Ascending aorta (tissue), 2 donors: ENCODE results near the gene PPL. TPM values are rescaled to one million over a fixed set of nuclear protein-coding genes. Genes with fewer than 3 reads are reported as not detected.

Source experiments
- DNase-seq, 2 donors: peaks; one replicate each; pipeline ENCODE4 v3.0.0-alpha.2; 2019; ENCODE audit warnings: low spot score in 2 of 2
- H3K27ac ChIP-seq, 2 donors: fragments of 200-600 bp; sonication (generic); one replicate each; pipeline ENCODE4 v1.5.1; 2016 to 2017; ENCODE audit warnings: mild to moderate bottlenecking in 1 of 2
- H3K27me3 ChIP-seq: fragments of 200-600 bp; sonication (generic); one replicate; pipeline ENCODE4 v1.5.1; 2017
- H3K36me3 ChIP-seq, 2 donors: fragments of 200-600 bp; sonication (generic); one replicate each; pipeline ENCODE4 v1.5.1; 2016
- H3K4me1 ChIP-seq, 2 donors: fragments of 200-600 bp; sonication (generic); one replicate each; pipeline ENCODE4 v1.5.1; 2016 to 2017; ENCODE audit warnings: mild to moderate bottlenecking in 1 of 2
- H3K4me3 ChIP-seq, 2 donors: fragments of 200-600 bp; sonication (generic); one replicate each; pipeline ENCODE4 v1.5.1; 2016 to 2017; ENCODE audit warnings: mild to moderate bottlenecking in 1 of 2
- H3K9me3 ChIP-seq, 2 donors: fragments of 200-600 bp; sonication (generic); one replicate each; pipeline ENCODE4 v1.5.1; 2016
- CTCF ChIP-seq, 3 experiments: fragments of 200-600 bp in 2 of 3; fragments of 450-650 bp in 1 of 3; sonication (generic) in 2 of 3; IDR thresholded peaks; one replicate each; pipeline ENCODE4 v1.5.1; 2016 to 2019; ENCODE audit warnings: antibody characterized with exemption in 3 of 3, mild to moderate bottlenecking in 1 of 3, moderate library complexity in 1 of 3
- intact Hi-C: fragments of 100-400 bp; cut with DNase I; formaldehyde crosslinking; loops from one replicate; pipeline ENCODE4 v1.15.1; 2023
- total RNA-seq: library from RNA; depleted of rRNA; stranded (reverse); fragments of >200 nt; gene quantifications from one replicate; pipeline ENCODE4 v1.1.0, GENCODE V29; 2016

Gene PPL
- total RNA-seq, 1 donor from 2014 or later, result 25.7 TPM

- Histone ChIP-seq H3K4me1 (no peaks in the 10 kb centered on the region), H3K36me3 (peaks cover 55 to 80% of the 10 kb centered on the region in 2 donors), H3K27me3 (no peaks in the 10 kb centered on the region), H3K4me3 (no peak overlapping the region), H3K9me3 (no peaks in the 10 kb centered on the region), H3K27ac (no peak overlapping the region)
- TF ChIP-seq CTCF (IDR thresholded peaks at IDR 0.05), result no peak
- intact Hi-C loops, result no loop called here
- no peak for DNase-seq
Observed at GRCh38 chr16:4833584-4833983, 103.4 kb downstream of the PPL start.

GRCh38 chr16:4832698-4833343 is 104.1 kb downstream of the PPL start:
- no peak for TF ChIP-seq CTCF (IDR thresholded peaks at IDR 0.05)
- H3K27me3 ChIP-seq, result no peaks in the 10 kb centered on the region
- no peak overlapping the region for H3K4me3 ChIP-seq
- no peaks in the 10 kb centered on the region for H3K9me3 ChIP-seq
- no peak for DNase-seq
- H3K4me1 ChIP-seq, result no peaks in the 10 kb centered on the region
- intact Hi-C loops, result no loop called here
- no peak overlapping the region for H3K27ac ChIP-seq
- H3K36me3 ChIP-seq, result peaks cover 59 to 84% of the 10 kb centered on the region in 2 donors

Other genes starting within 250 kb of the PPL start
- gene NUDT16L1, start 243.6 kb downstream of the PPL start, total RNA-seq, result 77.3 TPM
- gene ANKS3, start 202.9 kb downstream of the PPL start, total RNA-seq, result 55.9 TPM
- not detected for gene DNAAF8, start 202.6 kb downstream of the PPL start, total RNA-seq
- 13.7 TPM for gene ZNF500, start 170.0 kb downstream of the PPL start, total RNA-seq
- gene SEPTIN12, start 148.8 kb downstream of the PPL start, total RNA-seq, result not detected
- gene SMIM22, start 141.8 kb downstream of the PPL start, total RNA-seq, result not detected
- gene ROGDI, start 134.5 kb downstream of the PPL start, total RNA-seq, result 10.5 TPM
- gene GLYR1, start 89.9 kb downstream of the PPL start, total RNA-seq, result 39.2 TPM
- 31.8 TPM for gene UBN1, start 89.7 kb downstream of the PPL start, total RNA-seq
- 5.7 TPM for gene SEC14L5, start 21.2 kb upstream of the PPL start, total RNA-seq
- gene NAGPA, start 96.8 kb upstream of the PPL start, total RNA-seq, result 23.0 TPM
- 4.6 TPM for gene C16orf89, start 128.8 kb upstream of the PPL start, total RNA-seq
- gene ALG1, start 134.7 kb upstream of the PPL start, total RNA-seq, result 27.2 TPM
- 2.8 TPM for gene EEF2KMT, start 160.6 kb upstream of the PPL start, total RNA-seq